Choroid plexus epithelial cell (primary cell): ENCODE measurements around the gene CCDC178.

Experiments
- DNase-seq: peaks from one replicate; pipeline ENCODE4 v3.0.0-alpha.2; 2010; ENCODE audit warnings: low read depth
- H3K4me3 ChIP-seq: 2 replicates; pipeline ENCODE4 v1.5.1; 2011; ENCODE audit warnings: low read depth, mild to moderate bottlenecking, control low read depth, low read length, moderate library complexity
- CTCF ChIP-seq: conservative IDR thresholded peaks from 2 replicates; pipeline ENCODE4 v1.5.1; 2011; ENCODE audit warnings: low read depth, mild to moderate bottlenecking, control low read depth, inconsistent platforms, low read length, moderate library complexity

CCDC178 gene

GRCh38 chr18:33317640-33318039, 122.9 kb downstream of the CCDC178 start:
- TF ChIP-seq CTCF: no peak
- H3K4me3 ChIP-seq: no peak overlapping the region
- DNase-seq: no peak

GRCh38 chr18:33316146-33316587, 124.4 kb downstream of the CCDC178 start:
- H3K4me3 ChIP-seq: no peak overlapping the region
- no peak for TF ChIP-seq CTCF
- DNase-seq: no peak

- TF ChIP-seq CTCF: no peak
- DNase-seq: no peak
- H3K4me3 ChIP-seq: no peak overlapping the region
These were observed 133.0 kb downstream of the CCDC178 start for GRCh38 chr18:33307520-33307919.

GRCh38 chr18:33304277-33304676, 136.2 kb downstream of the CCDC178 start:
- no peak overlapping the region for H3K4me3 ChIP-seq
- TF ChIP-seq CTCF: no peak
- DNase-seq: no peak

GRCh38 chr18:33291539-33291938, 149.0 kb downstream of the CCDC178 start:
- no peak for TF ChIP-seq CTCF
- DNase-seq: peak; percentile 4
- H3K4me3 ChIP-seq: no peak overlapping the region

GRCh38 chr18:33288082-33288716, 152.3 kb downstream of the CCDC178 start:
- no peak overlapping the region for H3K4me3 ChIP-seq
- no peak for DNase-seq
- no peak for TF ChIP-seq CTCF

GRCh38 chr18:33282709-33283333, 157.7 kb downstream of the CCDC178 start:
- no peak for DNase-seq
- TF ChIP-seq CTCF: no peak
- no peak overlapping the region for H3K4me3 ChIP-seq
